ENCODE data around the gene RAB8B.

DNA sequence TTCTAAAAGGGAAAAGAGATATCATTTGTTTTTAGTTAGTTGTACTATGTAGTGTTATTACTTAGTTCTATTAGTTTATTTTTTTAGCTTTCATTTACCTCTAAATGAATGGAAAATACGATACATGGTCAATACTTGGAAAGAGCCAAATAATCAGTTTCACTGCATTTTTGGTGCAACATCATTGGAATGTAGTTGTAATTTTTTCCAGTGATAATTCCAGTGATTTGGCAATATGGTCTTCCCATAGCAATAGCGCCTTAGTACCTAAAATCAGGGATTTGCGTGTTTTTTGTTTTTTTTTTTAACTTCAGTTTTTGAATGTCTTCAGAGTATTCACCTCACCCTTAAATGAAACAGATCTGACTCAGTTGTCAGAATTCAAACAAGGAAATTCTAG lies 41.8 kb downstream of the RAB8B start:
- TF ChIP-seq CBFB (IDR thresholded peaks at IDR 0.05; ENCODE audit: low read depth) (no peak), CREB1 (IDR thresholded peaks at IDR 0.05; ENCODE audit: low read depth) (no peak), MYC (IDR thresholded peaks at IDR 0.05; ENCODE audit: insufficient read depth, insufficient read length, insufficient replicate concordance, low read length, severe bottlenecking) (no peak), ZZZ3 (IDR thresholded peaks at IDR 0.05; ENCODE audit: control insufficient read depth, insufficient read length, low read depth) (no peak), IKZF1 (conservative IDR thresholded peaks at IDR 0.05) (no peak)
- TF ChIP-seq, protein P1, sequence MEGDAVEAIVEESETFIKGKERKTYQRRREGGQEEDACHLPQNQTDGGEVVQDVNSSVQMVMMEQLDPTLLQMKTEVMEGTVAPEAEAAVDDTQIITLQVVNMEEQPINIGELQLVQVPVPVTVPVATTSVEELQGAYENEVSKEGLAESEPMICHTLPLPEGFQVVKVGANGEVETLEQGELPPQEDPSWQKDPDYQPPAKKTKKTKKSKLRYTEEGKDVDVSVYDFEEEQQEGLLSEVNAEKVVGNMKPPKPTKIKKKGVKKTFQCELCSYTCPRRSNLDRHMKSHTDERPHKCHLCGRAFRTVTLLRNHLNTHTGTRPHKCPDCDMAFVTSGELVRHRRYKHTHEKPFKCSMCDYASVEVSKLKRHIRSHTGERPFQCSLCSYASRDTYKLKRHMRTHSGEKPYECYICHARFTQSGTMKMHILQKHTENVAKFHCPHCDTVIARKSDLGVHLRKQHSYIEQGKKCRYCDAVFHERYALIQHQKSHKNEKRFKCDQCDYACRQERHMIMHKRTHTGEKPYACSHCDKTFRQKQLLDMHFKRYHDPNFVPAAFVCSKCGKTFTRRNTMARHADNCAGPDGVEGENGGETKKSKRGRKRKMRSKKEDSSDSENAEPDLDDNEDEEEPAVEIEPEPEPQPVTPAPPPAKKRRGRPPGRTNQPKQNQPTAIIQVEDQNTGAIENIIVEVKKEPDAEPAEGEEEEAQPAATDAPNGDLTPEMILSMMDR (IDR thresholded peaks at IDR 0.05 in 2 of 3, conservative IDR thresholded peaks at IDR 0.05 in 1 of 3; ENCODE audit: control insufficient read depth in 2 of 3, extremely low read depth in 1 of 3, insufficient read depth in 1 of 3, low read depth in 3 of 3, low read length in 3 of 3), result no peak

Data from GM12878 (cell line).